Upper lobe of right lung (tissue), 1 donor: ENCODE data around the gene PLEKHA5. TPM values are rescaled to one million over a fixed set of nuclear protein-coding genes. Genes with fewer than 3 reads are reported as not detected.

Experiments
- ATAC-seq: fragments of 200-7000 bp; cut with Tn5 transposase; one replicate; pipeline ENCODE4 v1.9.1; 2020; ENCODE audit warnings: mild to moderate bottlenecking, moderate library complexity
- DNase-seq: peaks from one replicate; pipeline ENCODE4 v3.0.0-alpha.2; 2020
- H3K27ac ChIP-seq: fragments of 200-600 bp; one replicate; pipeline ENCODE4 v1.8.0; 2022
- H3K27me3 ChIP-seq: fragments of 200-600 bp; one replicate; pipeline ENCODE4 v1.8.0; 2022; ENCODE audit warnings: mild to moderate bottlenecking
- H3K36me3 ChIP-seq: fragments of 200-600 bp; one replicate; pipeline ENCODE4 v1.8.0; 2022
- H3K4me1 ChIP-seq: fragments of 200-600 bp; one replicate; pipeline ENCODE4 v1.8.0; 2022
- H3K4me3 ChIP-seq: fragments of 200-600 bp; one replicate; pipeline ENCODE4 v1.8.0; 2022; ENCODE audit warnings: mild to moderate bottlenecking
- H3K9me3 ChIP-seq: fragments of 200-600 bp; one replicate; pipeline ENCODE4 v1.8.0; 2022
- intact Hi-C: fragments of 100-400 bp; cut with DNase I; formaldehyde crosslinking; loops from one replicate; pipeline ENCODE4 v1.11.0; 2022
- total RNA-seq: library from RNA; stranded (reverse); fragmentation: NEBNext Ultra II Directional; extraction: Animal tissue kit (Norgen Biotek cat#: 25700); gene quantifications from one replicate; pipeline ENCODE4 v1.2.1, GENCODE V29; 2021
- TF ChIP-seq, protein P1 (sequence below): fragments of 200-600 bp; IDR thresholded peaks from one replicate; pipeline ENCODE4 v1.8.0; 2022; ENCODE audit warnings: antibody characterized with exemption
- donor health status: DM: no; HTN: yes; CAD: no; lungs with severe emphysema.

The PLEKHA5 gene
- total RNA-seq, 1 donor from 2014 or later, result 30.2 TPM

DNA sequence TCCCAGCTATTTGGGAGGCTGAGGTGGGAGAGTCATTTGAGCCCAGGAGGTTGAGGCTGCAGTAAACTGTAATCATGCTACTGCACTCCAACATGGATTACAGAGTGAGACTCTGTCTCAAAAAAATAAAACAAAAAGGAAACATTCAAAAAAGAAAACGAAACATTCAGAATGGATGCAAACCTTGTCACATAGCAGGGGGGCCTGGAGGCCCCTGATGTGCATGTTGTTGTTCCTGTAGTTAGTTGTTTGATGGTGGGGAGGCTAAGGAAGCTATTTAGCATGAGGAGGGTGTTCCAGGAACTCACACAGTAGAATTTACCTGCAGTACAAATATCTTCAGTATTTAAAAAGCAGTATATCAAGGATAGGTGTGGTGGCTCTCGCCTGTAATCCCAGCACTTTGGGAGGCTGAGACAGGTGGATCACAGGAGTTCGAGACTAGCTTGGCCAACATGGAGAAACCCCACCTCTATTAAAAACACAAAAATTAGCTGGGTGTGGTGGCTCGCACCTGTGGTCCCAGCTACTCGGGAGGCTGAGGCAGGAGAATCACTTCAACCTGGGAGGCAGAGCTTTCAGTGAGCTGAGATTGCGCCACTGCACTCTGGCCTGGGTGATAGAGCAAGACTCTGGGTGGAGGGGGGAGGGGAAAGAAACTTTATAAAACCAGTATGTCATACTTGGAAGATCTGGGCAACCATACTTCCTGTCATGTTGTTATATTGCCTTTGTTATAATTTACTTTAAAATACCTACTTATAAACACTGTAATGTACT lies 292.2 kb downstream of the PLEKHA5 start:
- ATAC-seq (no peak), DNase-seq (no peak)
- no peaks in the 10 kb centered on the region for H3K27me3 ChIP-seq
- intact Hi-C loops, result no loop called here
- H3K36me3 ChIP-seq, result no peaks in the 10 kb centered on the region
- H3K27ac ChIP-seq, result no peak overlapping the region
- no peaks in the 10 kb centered on the region for H3K9me3 ChIP-seq
- no peaks in the 10 kb centered on the region for H3K4me1 ChIP-seq
- TF ChIP-seq, protein P1, sequence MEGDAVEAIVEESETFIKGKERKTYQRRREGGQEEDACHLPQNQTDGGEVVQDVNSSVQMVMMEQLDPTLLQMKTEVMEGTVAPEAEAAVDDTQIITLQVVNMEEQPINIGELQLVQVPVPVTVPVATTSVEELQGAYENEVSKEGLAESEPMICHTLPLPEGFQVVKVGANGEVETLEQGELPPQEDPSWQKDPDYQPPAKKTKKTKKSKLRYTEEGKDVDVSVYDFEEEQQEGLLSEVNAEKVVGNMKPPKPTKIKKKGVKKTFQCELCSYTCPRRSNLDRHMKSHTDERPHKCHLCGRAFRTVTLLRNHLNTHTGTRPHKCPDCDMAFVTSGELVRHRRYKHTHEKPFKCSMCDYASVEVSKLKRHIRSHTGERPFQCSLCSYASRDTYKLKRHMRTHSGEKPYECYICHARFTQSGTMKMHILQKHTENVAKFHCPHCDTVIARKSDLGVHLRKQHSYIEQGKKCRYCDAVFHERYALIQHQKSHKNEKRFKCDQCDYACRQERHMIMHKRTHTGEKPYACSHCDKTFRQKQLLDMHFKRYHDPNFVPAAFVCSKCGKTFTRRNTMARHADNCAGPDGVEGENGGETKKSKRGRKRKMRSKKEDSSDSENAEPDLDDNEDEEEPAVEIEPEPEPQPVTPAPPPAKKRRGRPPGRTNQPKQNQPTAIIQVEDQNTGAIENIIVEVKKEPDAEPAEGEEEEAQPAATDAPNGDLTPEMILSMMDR, result no peak
- no peak overlapping the region for H3K4me3 ChIP-seq

GRCh38 chr12:19423166-19423930 lies 293.8 kb downstream of the PLEKHA5 start:
- DNase-seq, result no peak
- no peak overlapping the region for H3K4me3 ChIP-seq
- H3K4me1 ChIP-seq, result no peaks in the 10 kb centered on the region
- no peaks in the 10 kb centered on the region for H3K36me3 ChIP-seq
- no peaks in the 10 kb centered on the region for H3K9me3 ChIP-seq
- H3K27me3 ChIP-seq, result no peaks in the 10 kb centered on the region
- TF ChIP-seq, protein P1, result no peak
- ATAC-seq, result no peak
- intact Hi-C loops, result no loop called here
- H3K27ac ChIP-seq, result no peak overlapping the region
